Pons (tissue), 1 donor: Measurements from ENCODE around the gene KCNQ2.
"Not testable (repeated sequence)": the region's sequence is repeated elsewhere in the genome, so short reads cannot be mapped to it uniquely, and the experiment has no call there.

Experiments used
- DNase-seq: peaks from one replicate; pipeline ENCODE4 v3.0.0-alpha.2; 2016; ENCODE audit warnings: low spot score

Gene KCNQ2

GRCh38 chr20:63385819-63386218 is 86.6 kb downstream of the KCNQ2 start:
- no peak for DNase-seq

GRCh38 chr20:63384336-63384735 is 88.1 kb downstream of the KCNQ2 start:
- DNase-seq = no peak

- no peak for DNase-seq
Observed at GRCh38 chr20:63383556-63383955, 88.9 kb downstream of the KCNQ2 start.

- no peak for DNase-seq
Observed at GRCh38 chr20:63382551-63383300, 89.7 kb downstream of the KCNQ2 start.

- DNase-seq = no peak
Observed at GRCh38 chr20:63381781-63382431, 90.5 kb downstream of the KCNQ2 start.

- DNase-seq = no peak
Observed at GRCh38 chr20:63380346-63380870, 92.0 kb downstream of the KCNQ2 start.

- not testable (repeated sequence) for DNase-seq
Observed at GRCh38 chr20:63379872-63380271, 92.6 kb downstream of the KCNQ2 start.

- DNase-seq = no peak
Observed at GRCh38 chr20:63379296-63379695, 93.2 kb downstream of the KCNQ2 start.

GRCh38 chr20:63378626-63379025 is 93.8 kb downstream of the KCNQ2 start:
- no peak for DNase-seq

- no peak for DNase-seq
Observed at GRCh38 chr20:63377951-63378381, 94.5 kb downstream of the KCNQ2 start.

GRCh38 chr20:63377256-63377941 is 95.1 kb downstream of the KCNQ2 start:
- DNase-seq = no peak

GRCh38 chr20:63376283-63377250 is 95.9 kb downstream of the KCNQ2 start:
- no peak for DNase-seq

- no peak for DNase-seq
Observed at GRCh38 chr20:63375438-63375837, 97.0 kb downstream of the KCNQ2 start.

- DNase-seq = no peak
Observed at GRCh38 chr20:63374504-63374903, 98.0 kb downstream of the KCNQ2 start.

- no peak for DNase-seq
Observed at GRCh38 chr20:63373996-63374395, 98.5 kb downstream of the KCNQ2 start.

GRCh38 chr20:63372971-63373885 is 99.2 kb downstream of the KCNQ2 start:
- DNase-seq = no peak

GRCh38 chr20:63371291-63371865 is 101.1 kb downstream of the KCNQ2 start:
- DNase-seq = no peak

- DNase-seq = no peak
Observed at GRCh38 chr20:63370618-63371187, 101.8 kb downstream of the KCNQ2 start.

GRCh38 chr20:63369724-63370617 is 102.5 kb downstream of the KCNQ2 start:
- DNase-seq = no peak
